ENCODE data around the gene PI4K2A.

The PI4K2A gene

DNA sequence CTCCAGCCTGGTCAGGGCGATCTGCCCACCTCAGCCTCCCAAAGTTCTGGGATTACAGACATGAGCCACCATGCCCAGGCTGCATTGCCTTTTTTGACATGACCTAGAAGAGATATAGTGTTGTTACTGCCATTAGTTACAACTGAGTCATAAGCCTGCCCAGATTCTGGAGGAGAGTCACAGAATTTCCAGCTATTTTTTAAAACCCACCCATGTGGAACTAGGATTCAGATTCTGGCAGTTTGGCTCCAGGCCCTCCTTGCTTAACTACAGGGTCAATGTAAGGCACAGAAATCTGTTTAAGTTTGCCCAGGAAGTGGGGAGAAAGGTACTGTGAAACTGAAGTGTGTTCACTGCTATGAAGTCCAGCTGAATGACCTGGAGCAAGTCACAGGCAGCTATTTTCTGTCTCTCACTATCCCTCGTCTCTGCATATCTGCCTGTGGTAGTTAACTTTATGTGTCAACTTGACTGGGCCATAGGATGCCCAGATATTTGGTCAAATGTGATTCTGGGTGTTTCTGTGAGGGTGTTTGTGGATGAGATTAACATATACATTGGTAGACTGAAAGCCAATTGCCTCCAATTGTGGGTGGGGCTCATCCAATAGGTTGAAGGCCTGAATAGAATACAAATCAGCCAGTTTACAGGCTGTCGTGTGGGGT, 64.7 kb downstream of the PI4K2A start:
- Histone ChIP-seq H3K27ac (ENCODE audit: low read length) (no peak overlapping the region), H3K9me3 (ENCODE audit: control insufficient read depth, insufficient read depth, low read length) (no peaks in the 10 kb centered on the region), H3K4me3 (ENCODE audit: low read length) (no peak overlapping the region), H3K27me3 (ENCODE audit: control insufficient read depth, insufficient read depth, low read length) (no peaks in the 10 kb centered on the region), H3K4me1 (ENCODE audit: control insufficient read depth, insufficient read depth, low read length) (peaks cover 5% of the 10 kb centered on the region), H3K36me3 (ENCODE audit: control insufficient read depth, insufficient read depth, low read length) (no peaks in the 10 kb centered on the region)
- no CpG with 5 or more reads among the region's 3 CpGs for WGBS (ENCODE audit: insufficient coverage, insufficient read length)
- no peak for DNase-seq (ENCODE audit: low read depth, low spot score)

DNA sequence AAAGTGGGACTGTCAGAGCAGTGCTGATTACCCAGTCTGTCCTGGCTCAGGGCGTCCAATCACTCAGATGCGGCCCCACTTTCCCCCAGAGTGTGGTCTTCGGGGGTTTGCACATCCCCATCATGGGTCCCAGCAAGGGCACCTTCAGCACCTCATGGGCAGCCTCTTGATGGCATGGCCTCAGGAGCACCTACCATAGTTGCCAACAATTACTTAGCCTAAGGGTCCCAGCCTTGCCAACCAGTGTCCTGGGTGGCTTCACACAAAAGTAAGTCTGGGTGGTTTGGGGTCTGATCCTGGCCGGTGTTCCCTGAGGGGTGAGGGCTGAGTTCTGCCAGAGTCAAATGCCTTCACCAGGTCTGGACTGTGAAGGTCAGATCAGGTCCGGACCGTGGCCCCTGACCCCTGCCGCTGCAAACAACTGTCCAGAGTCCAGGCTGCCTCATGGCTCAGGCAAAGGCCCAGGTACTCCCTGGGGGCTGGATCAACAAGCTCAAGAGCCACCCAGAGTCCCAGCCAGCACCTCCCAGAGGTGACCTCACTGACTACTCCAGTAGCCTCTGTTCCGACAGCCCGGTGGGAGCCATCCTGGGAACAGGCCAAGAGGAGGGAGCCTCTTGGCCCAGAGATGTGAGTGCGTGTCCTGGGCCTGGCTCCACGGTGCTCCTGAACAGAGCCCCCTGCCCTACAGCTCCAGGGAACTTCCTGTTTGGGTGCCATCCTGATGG, 66.8 kb downstream of the PI4K2A start:
- peaks cover 3% of the 10 kb centered on the region; the same call in 1 of the 2 replicates for H3K4me1 ChIP-seq (ENCODE audit: control insufficient read depth, insufficient read depth, low read length)
- no peaks in the 10 kb centered on the region for H3K36me3 ChIP-seq (ENCODE audit: control insufficient read depth, insufficient read depth, low read length)
- H3K9me3 ChIP-seq (ENCODE audit: control insufficient read depth, insufficient read depth, low read length) = no peaks in the 10 kb centered on the region
- DNase-seq (ENCODE audit: low read depth, low spot score) = no peak
- no peak overlapping the region for H3K4me3 ChIP-seq (ENCODE audit: low read length)
- no CpG with 5 or more reads among the region's 11 CpGs for WGBS (ENCODE audit: insufficient coverage, insufficient read length)
- H3K27me3 ChIP-seq (ENCODE audit: control insufficient read depth, insufficient read depth, low read length) = no peaks in the 10 kb centered on the region
- H3K27ac ChIP-seq (ENCODE audit: low read length) = no peak overlapping the region

DNA sequence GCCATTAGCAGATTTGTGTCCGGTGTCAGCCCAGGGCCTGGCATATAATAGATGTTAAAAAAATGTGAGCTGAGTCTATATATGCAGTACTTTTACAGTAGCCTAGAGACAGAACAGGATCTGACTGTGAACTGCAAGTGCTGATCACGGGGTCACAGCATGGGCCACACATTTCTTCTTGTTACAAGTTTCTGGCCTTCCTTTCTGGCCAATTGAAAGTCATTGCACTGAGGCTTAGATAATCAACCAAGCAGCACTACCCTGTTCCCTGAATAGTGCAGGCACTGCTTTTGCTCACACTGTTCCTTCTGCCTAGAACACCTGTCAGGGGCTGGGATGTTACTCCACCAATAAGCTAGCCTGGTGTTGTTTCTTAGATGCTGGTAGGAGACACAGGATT, 67.7 kb downstream of the PI4K2A start:
- DNase-seq (ENCODE audit: low read depth, low spot score) = no peak
- Histone ChIP-seq H3K9me3 (ENCODE audit: control insufficient read depth, insufficient read depth, low read length) (no peaks in the 10 kb centered on the region), H3K27ac (ENCODE audit: low read length) (no peak overlapping the region), H3K4me1 (ENCODE audit: control insufficient read depth, insufficient read depth, low read length) (peaks cover 3% of the 10 kb centered on the region; the same call in 1 of the 2 replicates), H3K36me3 (ENCODE audit: control insufficient read depth, insufficient read depth, low read length) (no peaks in the 10 kb centered on the region), H3K27me3 (ENCODE audit: control insufficient read depth, insufficient read depth, low read length) (no peaks in the 10 kb centered on the region), H3K4me3 (ENCODE audit: low read length) (no peak overlapping the region)
- no CpG with 5 or more reads among the region's 2 CpGs for WGBS (ENCODE audit: insufficient coverage, insufficient read length)

DNA sequence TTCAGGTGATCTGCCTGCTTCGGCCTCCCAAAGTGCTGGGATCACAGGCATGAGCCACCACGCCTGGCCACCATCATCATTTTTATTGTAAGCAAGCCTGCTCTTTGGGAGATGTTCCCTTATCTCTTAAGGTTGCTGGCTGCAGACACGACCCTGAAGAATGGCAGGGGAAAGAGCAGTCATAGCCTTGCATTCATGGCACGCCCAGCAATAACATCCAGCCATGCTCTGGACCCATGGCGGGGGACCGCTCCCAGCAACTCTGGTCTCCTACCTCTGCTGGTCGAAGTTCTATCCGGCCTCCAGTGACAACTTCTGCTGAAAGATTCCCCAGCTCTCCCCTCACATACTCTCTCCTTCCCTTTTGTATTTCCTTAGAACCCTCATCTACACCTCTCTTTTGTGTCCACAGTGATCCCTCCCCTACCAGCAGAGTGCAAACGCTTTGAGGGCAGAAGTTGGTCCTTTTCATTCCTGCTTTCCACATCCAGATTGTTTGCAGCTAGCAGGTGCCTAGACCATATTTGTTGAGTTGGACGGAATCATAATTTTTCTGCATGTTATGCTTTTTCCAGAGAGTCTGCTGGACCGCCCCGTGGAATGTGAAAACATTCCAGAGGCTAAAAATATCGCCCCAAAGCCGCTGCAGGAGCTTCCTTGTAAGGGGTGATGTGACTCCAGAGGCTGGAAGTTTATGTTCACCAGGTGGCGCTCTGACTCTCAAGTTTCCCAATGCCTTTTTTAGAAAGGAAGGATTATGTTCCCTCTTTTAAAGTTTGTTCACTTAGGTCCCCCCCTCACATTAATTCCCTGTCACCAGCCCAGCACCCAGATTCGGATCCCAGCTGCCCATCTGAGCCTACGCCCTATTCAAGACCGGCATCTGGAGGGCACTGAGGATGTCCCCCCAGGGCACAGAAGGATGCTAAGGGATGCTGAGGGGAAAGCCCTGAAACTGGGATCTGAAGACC, 68.8 kb downstream of the PI4K2A start:
- H3K27me3 ChIP-seq (ENCODE audit: control insufficient read depth, insufficient read depth, low read length) = no peaks in the 10 kb centered on the region
- DNase-seq (ENCODE audit: low read depth, low spot score) = no peak
- H3K4me1 ChIP-seq (ENCODE audit: control insufficient read depth, insufficient read depth, low read length) = peaks cover 3% of the 10 kb centered on the region; the same call in 1 of the 2 replicates
- H3K36me3 ChIP-seq (ENCODE audit: control insufficient read depth, insufficient read depth, low read length) = no peaks in the 10 kb centered on the region
- H3K4me3 ChIP-seq (ENCODE audit: low read length) = no peak overlapping the region
- H3K9me3 ChIP-seq (ENCODE audit: control insufficient read depth, insufficient read depth, low read length) = no peaks in the 10 kb centered on the region
- no peak overlapping the region for H3K27ac ChIP-seq (ENCODE audit: low read length)
- WGBS (ENCODE audit: insufficient coverage, insufficient read length) = no CpG with 5 or more reads among the region's 18 CpGs

DNA sequence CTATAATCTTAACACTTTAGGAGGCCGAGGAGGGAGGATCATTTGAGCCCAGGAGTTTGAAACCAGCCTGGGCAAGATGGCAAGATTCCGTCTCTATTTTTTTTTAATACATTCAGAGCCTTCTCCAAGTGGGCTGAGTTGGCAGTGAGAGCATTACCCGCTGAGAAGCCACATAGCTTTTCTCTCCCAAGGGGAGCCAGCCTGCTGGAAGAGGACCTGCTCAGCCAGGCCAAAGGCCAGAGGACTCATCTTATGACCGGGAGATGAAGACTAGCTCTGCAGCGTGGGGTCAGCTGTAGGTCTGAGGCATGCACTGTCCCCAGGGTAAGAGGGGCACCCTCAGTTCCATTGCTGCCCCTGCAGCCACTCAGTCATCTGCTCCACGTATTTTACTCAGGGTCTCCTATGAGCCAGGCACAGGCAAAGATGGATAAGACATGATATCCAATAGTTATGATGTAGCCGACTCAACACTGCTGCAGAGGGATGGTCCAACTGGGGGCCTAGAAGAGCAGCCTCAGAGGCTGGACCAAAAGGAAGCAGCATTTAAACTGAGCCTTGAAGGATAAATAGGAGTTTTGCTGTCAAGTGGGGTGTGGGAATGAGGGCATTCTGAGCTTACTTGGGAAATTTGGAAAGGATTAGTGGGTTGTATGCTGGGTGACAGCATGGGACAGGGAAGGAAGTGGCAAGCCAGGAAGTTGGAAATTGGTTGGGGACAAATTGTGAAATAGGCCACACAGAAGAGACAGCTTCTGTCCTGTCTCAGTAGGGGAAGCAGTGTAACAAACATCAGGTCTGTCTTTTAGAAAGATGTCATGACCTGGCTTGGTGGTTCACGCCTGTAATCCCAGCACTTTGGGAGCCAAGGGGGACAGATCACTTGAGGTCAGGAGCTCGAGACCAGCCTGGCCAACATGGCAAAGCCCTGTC, 71.4 kb downstream of the PI4K2A start:
- Histone ChIP-seq H3K27me3 (ENCODE audit: control insufficient read depth, insufficient read depth, low read length) (no peaks in the 10 kb centered on the region), H3K27ac (ENCODE audit: low read length) (no peak overlapping the region), H3K4me1 (ENCODE audit: control insufficient read depth, insufficient read depth, low read length) (peaks cover 5% of the 10 kb centered on the region; the same call in 1 of the 2 replicates), H3K4me3 (ENCODE audit: low read length) (no peak overlapping the region), H3K9me3 (ENCODE audit: control insufficient read depth, insufficient read depth, low read length) (no peaks in the 10 kb centered on the region), H3K36me3 (ENCODE audit: control insufficient read depth, insufficient read depth, low read length) (no peaks in the 10 kb centered on the region)
- no CpG with 5 or more reads among the region's 9 CpGs for WGBS (ENCODE audit: insufficient coverage, insufficient read length)
- DNase-seq (ENCODE audit: low read depth, low spot score) = no peak

DNA sequence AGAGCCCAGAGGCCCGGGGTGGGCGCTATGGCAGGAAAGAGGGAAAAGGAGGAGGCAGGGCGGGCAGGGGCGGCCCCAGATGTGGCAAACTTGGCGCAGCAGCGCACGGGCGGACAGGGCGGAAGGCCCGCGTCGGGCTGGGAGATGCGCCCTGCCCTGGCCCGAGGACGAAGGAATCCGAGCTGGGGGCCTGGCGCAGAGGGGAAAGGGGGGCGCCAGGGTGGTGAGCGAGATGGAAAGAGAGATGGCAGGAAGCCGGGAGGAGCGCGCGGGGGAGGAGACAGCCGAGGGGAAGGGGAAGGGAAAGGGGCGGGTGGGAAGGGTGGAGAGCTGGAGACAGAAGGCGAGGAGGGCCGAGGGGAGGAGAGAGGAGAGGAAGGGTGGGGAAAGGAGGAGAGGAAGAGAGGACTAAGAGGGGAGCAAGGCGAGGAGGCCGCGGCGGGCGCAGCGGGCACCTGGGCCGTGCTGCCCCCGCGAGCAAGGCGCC, 72.9 kb downstream of the PI4K2A start, which contains the start of gene MARVELD1:
Gene MARVELD1 (plus strand): TSS at position 392 of the 487 bp plus-strand sequence. CDS start 147 bp downstream, outside the sequence.
- Histone ChIP-seq H3K36me3 (ENCODE audit: control insufficient read depth, insufficient read depth, low read length) (no peaks in the 10 kb centered on the region), H3K27ac (ENCODE audit: low read length) (no peak within 1 kb of the TSS), H3K27me3 (ENCODE audit: control insufficient read depth, insufficient read depth, low read length) (no peaks in the 10 kb centered on the region), H3K9me3 (ENCODE audit: control insufficient read depth, insufficient read depth, low read length) (no peaks in the 10 kb centered on the region), H3K4me3 (ENCODE audit: low read length) (peak within 1 kb of the TSS; percentile 62), H3K4me1 (ENCODE audit: control insufficient read depth, insufficient read depth, low read length) (peaks cover 5% of the 10 kb centered on the region)
- DNase-seq (ENCODE audit: low read depth, low spot score) = no peak
- WGBS (ENCODE audit: insufficient coverage, insufficient read length) = no CpG with 5 or more reads among the region's 37 CpGs

DNA sequence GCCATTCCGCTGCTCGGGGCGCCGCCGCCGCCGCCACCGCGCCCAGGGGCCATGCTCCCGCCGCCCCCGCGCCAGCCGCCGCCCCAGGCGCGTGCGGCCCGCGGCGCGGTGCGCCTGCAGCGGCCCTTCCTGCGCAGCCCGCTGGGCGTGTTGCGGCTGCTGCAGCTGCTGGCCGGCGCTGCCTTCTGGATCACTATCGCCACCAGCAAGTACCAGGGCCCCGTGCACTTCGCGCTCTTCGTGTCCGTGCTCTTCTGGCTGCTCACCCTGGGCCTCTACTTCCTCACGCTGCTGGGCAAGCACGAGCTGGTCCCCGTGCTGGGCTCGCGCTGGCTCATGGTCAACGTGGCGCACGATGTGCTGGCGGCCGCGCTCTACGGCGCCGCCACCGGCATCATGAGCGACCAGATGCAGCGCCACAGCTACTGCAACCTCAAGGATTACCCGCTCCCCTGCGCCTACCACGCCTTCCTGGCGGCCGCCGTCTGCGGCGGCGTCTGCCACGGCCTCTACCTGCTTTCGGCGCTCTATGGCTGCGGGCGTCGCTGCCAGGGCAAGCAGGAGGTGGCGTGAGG, 73.4 kb downstream of the PI4K2A start:
- H3K36me3 ChIP-seq (ENCODE audit: control insufficient read depth, insufficient read depth, low read length) = no peaks in the 10 kb centered on the region
- no peak for DNase-seq (ENCODE audit: low read depth, low spot score)
- H3K4me3 ChIP-seq (ENCODE audit: low read length) = peak overlapping the region; percentile 62
- peaks cover 8% of the 10 kb centered on the region for H3K4me1 ChIP-seq (ENCODE audit: control insufficient read depth, insufficient read depth, low read length)
- H3K27me3 ChIP-seq (ENCODE audit: control insufficient read depth, insufficient read depth, low read length) = no peaks in the 10 kb centered on the region
- no peak overlapping the region for H3K27ac ChIP-seq (ENCODE audit: low read length)
- no CpG with 5 or more reads among the region's 69 CpGs for WGBS (ENCODE audit: insufficient coverage, insufficient read length)
- no peaks in the 10 kb centered on the region for H3K9me3 ChIP-seq (ENCODE audit: control insufficient read depth, insufficient read depth, low read length)

DNA sequence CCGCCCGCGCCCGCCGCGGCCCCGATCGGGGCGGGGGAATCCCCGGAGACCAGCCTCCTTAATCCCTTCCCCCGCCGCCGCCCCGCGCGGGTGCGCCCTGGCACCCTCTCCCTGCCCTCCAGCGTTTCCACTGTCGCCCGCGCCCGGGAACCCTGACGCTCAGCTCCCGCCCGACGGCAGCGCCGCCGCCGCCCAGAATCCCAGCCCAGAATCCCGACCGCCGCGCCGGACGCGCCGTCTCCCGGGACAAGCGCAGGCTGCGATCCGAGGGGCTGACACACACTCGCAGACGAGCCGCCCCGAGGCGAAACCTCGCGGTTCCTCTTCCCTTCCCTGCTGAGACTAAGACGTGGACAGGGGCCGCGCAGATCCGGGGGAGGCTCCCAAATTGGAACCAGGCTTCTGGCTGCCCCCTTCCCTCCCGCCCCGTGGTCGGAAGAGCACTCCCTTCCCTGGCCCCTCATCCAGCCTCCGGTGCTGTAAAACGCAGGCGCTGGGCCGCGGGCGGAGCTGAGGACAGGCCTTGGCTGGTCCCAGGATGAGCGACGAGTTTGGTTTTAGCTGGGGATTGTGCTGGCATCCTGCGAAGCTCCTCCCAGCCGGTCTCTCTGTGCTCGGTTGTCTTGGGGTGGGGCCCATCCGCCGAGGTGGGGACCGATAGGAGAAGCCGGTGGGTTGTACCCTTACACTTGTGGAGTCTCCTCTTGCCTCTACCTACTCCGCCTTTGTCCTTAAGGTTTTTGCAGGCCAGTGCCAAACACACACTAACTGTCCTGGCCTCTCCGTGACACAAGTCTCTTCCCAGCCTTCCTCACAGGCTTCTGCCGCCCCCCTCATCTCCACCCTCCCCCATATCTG, 74.2 kb downstream of the PI4K2A start:
- Histone ChIP-seq H3K4me1 (ENCODE audit: control insufficient read depth, insufficient read depth, low read length) (peaks cover 6% of the 10 kb centered on the region), H3K9me3 (ENCODE audit: control insufficient read depth, insufficient read depth, low read length) (no peaks in the 10 kb centered on the region), H3K4me3 (ENCODE audit: low read length) (peak overlapping the region; percentile 62), H3K27ac (ENCODE audit: low read length) (no peak overlapping the region), H3K27me3 (ENCODE audit: control insufficient read depth, insufficient read depth, low read length) (no peaks in the 10 kb centered on the region), H3K36me3 (ENCODE audit: control insufficient read depth, insufficient read depth, low read length) (no peaks in the 10 kb centered on the region)
- no CpG with 5 or more reads among the region's 74 CpGs for WGBS (ENCODE audit: insufficient coverage, insufficient read length)
- no peak for DNase-seq (ENCODE audit: low read depth, low spot score)
